Neural progenitor cell (in vitro differentiated cells): Measurements from ENCODE around the gene PCDHA13.

ENCODE experiments used
- CTCF ChIP-seq: fragments of 200-600 bp; sonication (generic); IDR thresholded peaks from 2 replicates; pipeline ENCODE4 v1.5.1; 2017; ENCODE audit warnings: antibody characterized with exemption, mild to moderate bottlenecking
- EZH2 ChIP-seq: fragments of 200-600 bp; sonication (generic); IDR thresholded peaks from 2 replicates; pipeline ENCODE4 v1.6.1; 2017; ENCODE audit warnings: antibody characterized with exemption, mild to moderate bottlenecking, moderate library complexity
- EZH2phosphoT487 ChIP-seq: fragments of 200-600 bp; sonication (generic); IDR thresholded peaks from 2 replicates; pipeline ENCODE4 v1.6.1; 2017; ENCODE audit warnings: antibody characterized with exemption

- TF ChIP-seq CTCF (no peak), EZH2 (peak; percentile 41), EZH2phosphoT487 (no peak)
These were observed 45.3 kb downstream of the PCDHA13 start for GRCh38 chr5:140927228-140927573.
